Transverse colon (tissue), 4 donors: Measurements from ENCODE around the gene CPVL.

Experiments used
- CTCF ChIP-seq, 5 experiments: fragments of 200-600 bp in 3 of 5; fragments of 450-650 bp in 2 of 5; sonication (generic) in 3 of 5; IDR thresholded peaks; 1 replicate in 2 of 5; 2 replicates in 3 of 5; pipeline ENCODE4 v1.5.1; 2016 to 2017; ENCODE audit warnings: antibody characterized with exemption in 5 of 5, inconsistent platforms in 3 of 5, mild to moderate bottlenecking in 2 of 5, moderate library complexity in 1 of 5
- POLR2A ChIP-seq: fragments of 450-650 bp; IDR thresholded peaks from one replicate; pipeline ENCODE4 v1.6.1; 2016; ENCODE audit warnings: antibody characterized with exemption, mild to moderate bottlenecking, moderate library complexity
- POLR2AphosphoS5 ChIP-seq, 3 donors: sonication (generic); formaldehyde crosslinking; IDR thresholded peaks; one replicate each; pipeline ENCODE4 v1.6.1; 2016; ENCODE audit warnings: antibody characterized with exemption in 3 of 3

GRCh38 chr7:28983396-28984190, 162.7 kb downstream of the CPVL start:
- no peak for TF ChIP-seq POLR2AphosphoS5 (IDR thresholded peaks at IDR 0.05)
- TF ChIP-seq POLR2A: no peak
- TF ChIP-seq CTCF (IDR thresholded peaks at IDR 0.05): no peak
